ENCODE results near the gene STX7. TPM values are rescaled to one million over a fixed set of nuclear protein-coding genes. Genes with fewer than 3 reads are reported as not detected.

Gene STX7
- total RNA-seq, 2 experiments from 2014 or later, result 19.9 to 20.2 TPM

- Mint-ChIP-seq H3K4me3 (no peak overlapping the region), H3K9me3 (no peaks in the 10 kb centered on the region), H3K27ac (no peak overlapping the region), H3K27me3 (no peaks in the 10 kb centered on the region), H3K36me3 (ENCODE audit: low read depth) (peaks cover 26% of the 10 kb centered on the region), H3K4me1 (no peaks in the 10 kb centered on the region)
- POLR2A ChIA-PET, result no interaction called here
- no peak for DNase-seq
- CTCF ChIA-PET, result no interaction called here
Measured at GRCh38 chr6:132461958-132462357, 51.0 kb downstream of the STX7 start.

- Mint-ChIP-seq H3K27ac (no peak overlapping the region), H3K4me3 (no peak overlapping the region), H3K9me3 (no peaks in the 10 kb centered on the region), H3K27me3 (no peaks in the 10 kb centered on the region), H3K36me3 (ENCODE audit: low read depth) (peaks cover 34% of the 10 kb centered on the region), H3K4me1 (no peaks in the 10 kb centered on the region)
- DNase-seq, result no peak
- ChIA-PET CTCF (interaction anchor here (1.5 kb wide), 1 partner anchor 179 kb away, joined by 5 read pairs; no protein-coding TSS in a partner anchor), POLR2A (no interaction called here)
Measured at GRCh38 chr6:132459605-132459952, 53.3 kb downstream of the STX7 start.

DNA sequence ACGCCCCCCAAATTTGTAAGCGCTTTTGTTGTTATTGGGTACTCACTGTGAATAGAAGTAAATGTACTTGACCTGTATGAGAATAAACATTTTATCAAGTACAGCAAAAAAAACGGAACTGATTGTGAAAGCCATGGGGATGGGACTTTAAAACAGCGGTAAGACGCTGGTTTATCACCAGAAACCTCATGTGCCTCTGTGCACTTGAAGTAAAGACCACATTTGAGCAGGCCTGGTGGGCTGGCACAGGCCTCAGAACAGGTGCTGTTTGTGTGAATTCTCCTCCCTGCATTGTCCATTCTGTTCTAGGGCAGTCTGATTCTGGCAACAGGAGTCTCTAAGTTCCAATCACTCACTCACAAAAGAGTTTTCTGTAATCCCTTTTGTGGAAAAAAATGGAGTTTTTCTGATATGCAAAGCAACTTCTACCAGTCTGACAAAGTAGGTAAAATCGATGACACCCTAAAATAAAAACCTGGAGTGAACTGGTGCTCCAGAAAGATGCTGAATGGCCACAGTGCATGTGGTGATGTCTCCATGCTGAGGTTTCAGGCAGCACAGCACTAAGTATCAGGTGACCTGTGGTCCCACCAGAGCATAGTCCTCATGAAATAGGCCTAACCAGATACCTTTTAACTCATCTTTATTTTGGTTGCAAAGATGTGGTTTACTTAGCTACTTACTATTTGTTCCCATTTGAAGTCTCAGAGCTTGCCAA is 53.9 kb downstream of the STX7 start:
- Mint-ChIP-seq H3K27ac (no peak overlapping the region), H3K4me3 (no peak overlapping the region), H3K36me3 (ENCODE audit: low read depth) (peaks cover 33% of the 10 kb centered on the region), H3K27me3 (no peaks in the 10 kb centered on the region), H3K4me1 (no peaks in the 10 kb centered on the region), H3K9me3 (no peaks in the 10 kb centered on the region)
- no peak for DNase-seq
- ChIA-PET POLR2A (no interaction called here), CTCF (interaction anchor here (1.5 kb wide), 1 partner anchor 179 kb away, joined by 5 read pairs; no protein-coding TSS in a partner anchor)

GRCh38 chr6:132456700-132457143 is 56.2 kb downstream of the STX7 start:
- H3K27me3 Mint-ChIP-seq, result no peaks in the 10 kb centered on the region
- no peak overlapping the region for H3K4me3 Mint-ChIP-seq
- no peak overlapping the region for H3K27ac Mint-ChIP-seq
- DNase-seq, result no peak
- ChIA-PET POLR2A (no interaction called here), CTCF (interaction anchor here (1.3 to 1.5 kb wide), 2 partner anchors 9 to 29 kb away, joined by 3 read pairs; no protein-coding TSS in a partner anchor)
- H3K9me3 Mint-ChIP-seq, result no peaks in the 10 kb centered on the region
- peaks cover 26% of the 10 kb centered on the region for H3K36me3 Mint-ChIP-seq (ENCODE audit: low read depth)
- no peaks in the 10 kb centered on the region for H3K4me1 Mint-ChIP-seq

DNA sequence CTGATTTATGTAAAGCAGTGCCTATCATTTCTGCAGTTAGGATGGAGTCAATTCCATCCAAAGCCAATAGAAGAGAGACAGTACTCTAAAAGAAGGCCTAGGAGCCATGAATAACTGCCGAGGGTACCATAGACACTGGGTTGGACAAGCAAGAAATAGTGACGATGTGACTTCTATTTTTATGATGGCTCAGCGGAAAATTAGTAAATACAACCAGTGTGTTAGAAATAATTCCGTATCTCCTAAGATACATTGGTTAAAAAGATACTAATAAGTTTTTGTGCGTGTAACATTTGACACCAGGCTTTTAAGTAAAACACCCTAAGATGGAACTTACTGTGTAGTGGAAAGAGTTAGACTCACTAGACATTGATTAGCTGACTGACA is 66.1 kb downstream of the STX7 start:
- no peak for DNase-seq
- H3K36me3 Mint-ChIP-seq (ENCODE audit: low read depth), result peaks cover 5% of the 10 kb centered on the region
- no peak overlapping the region for H3K4me3 Mint-ChIP-seq
- POLR2A ChIA-PET, result interaction anchor here (0.8 kb wide), 1 partner anchor 167 kb away, joined by 3 read pairs; no protein-coding TSS in a partner anchor
- no peaks in the 10 kb centered on the region for H3K27me3 Mint-ChIP-seq
- no peak overlapping the region for H3K27ac Mint-ChIP-seq
- peaks cover 2% of the 10 kb centered on the region for H3K9me3 Mint-ChIP-seq
- CTCF ChIA-PET, result no interaction called here
- H3K4me1 Mint-ChIP-seq, result no peaks in the 10 kb centered on the region

DNA sequence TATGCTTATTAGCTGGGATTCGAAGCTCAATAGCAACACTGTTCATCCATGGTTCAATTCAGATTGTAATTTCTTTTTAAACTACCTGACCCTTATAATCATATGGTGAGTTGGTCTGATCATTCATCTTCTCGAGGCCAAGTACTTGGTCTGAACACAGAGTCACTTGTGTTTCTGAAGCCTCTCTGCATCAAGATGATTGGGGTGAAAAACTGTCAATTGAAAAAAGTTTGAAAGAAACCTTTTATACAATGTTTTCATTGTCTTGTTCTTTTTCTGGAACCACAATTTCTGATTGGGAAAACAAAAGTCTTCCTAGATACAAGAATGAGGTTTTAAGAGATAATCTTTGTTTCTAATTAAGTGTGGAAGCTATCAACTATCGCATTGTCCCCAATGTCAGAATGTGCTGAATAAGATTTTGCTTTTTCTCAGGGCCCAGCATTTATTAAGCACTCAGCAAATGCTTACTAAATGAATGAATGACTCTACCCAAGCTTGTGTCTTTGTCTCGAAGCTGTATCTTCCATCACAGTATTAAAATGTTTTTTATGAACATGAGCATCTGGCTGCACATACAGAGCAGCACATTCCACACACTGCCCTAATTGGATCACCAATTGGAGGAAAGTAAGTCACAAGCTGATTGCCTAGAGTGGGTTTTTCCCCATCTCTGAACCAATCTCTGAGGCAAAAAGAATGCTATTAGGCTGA is 66.6 kb downstream of the STX7 start:
- CTCF ChIA-PET, result interaction anchor here (0.5 kb wide), 1 partner anchor 352 kb away, joined by 3 read pairs; the partner anchor contains the start of gene SLC18B1
- DNase-seq, result no peak
- no peaks in the 10 kb centered on the region for H3K4me1 Mint-ChIP-seq

DNA sequence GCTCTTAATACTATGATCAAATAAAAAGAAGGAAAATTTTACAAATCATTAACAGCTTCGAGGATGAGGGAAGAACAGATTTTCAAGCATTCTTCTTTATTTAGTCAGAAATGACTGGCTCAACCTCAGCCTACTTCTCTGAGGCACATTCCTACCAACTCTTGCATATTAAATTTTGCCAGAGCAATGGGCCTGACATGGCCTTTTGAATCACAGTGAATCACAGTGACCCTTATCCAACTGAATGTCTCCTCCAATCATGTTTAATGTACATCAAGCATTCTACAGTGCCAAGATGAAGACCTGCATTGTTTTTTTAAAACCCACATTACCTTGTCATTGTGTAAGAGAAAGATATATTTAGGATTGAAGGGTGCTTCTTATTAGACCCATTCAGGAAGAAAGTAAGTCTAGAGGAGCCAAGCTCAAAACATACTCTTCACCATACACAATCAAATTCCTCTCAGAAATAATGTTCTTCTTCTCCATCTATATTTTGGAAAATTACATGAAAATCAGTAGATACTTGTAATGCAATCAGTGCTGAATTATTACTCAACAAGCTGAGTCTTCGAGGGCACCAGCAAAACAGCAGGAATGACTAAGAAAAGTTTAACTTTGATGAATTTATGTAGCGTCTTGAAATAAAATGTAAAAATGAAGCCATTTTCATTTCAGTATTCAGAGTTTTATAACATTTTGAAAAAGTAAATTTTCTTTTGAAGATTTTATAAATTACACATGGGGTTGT is 67.5 kb downstream of the STX7 start:
- DNase-seq, result no peak
- Mint-ChIP-seq H3K4me3 (no peak overlapping the region), H3K27ac (no peak overlapping the region), H3K9me3 (peaks cover 4% of the 10 kb centered on the region), H3K36me3 (ENCODE audit: low read depth) (peaks cover under 1% of the 10 kb centered on the region), H3K4me1 (no peaks in the 10 kb centered on the region), H3K27me3 (no peaks in the 10 kb centered on the region)
- POLR2A ChIA-PET, result no interaction called here
- CTCF ChIA-PET, result no interaction called here

More for the DNA sequence above, 66.6 kb downstream of the STX7 start:
- Mint-ChIP-seq H3K27me3 (no peaks in the 10 kb centered on the region), H3K36me3 (ENCODE audit: low read depth) (peaks cover 5% of the 10 kb centered on the region), H3K9me3 (peaks cover 4% of the 10 kb centered on the region), H3K27ac (no peak overlapping the region), H3K4me3 (no peak overlapping the region)
- POLR2A ChIA-PET, result no interaction called here

GRCh38 chr6:132443206-132443605 is 69.7 kb downstream of the STX7 start:
- POLR2A ChIA-PET, result no interaction called here
- Mint-ChIP-seq H3K27me3 (no peaks in the 10 kb centered on the region), H3K4me3 (no peak overlapping the region), H3K4me1 (no peaks in the 10 kb centered on the region), H3K27ac (no peak overlapping the region), H3K36me3 (ENCODE audit: low read depth) (no peaks in the 10 kb centered on the region), H3K9me3 (peaks cover 4% of the 10 kb centered on the region)
- CTCF ChIA-PET, result no interaction called here
- no peak for DNase-seq

- Mint-ChIP-seq H3K27me3 (peaks cover 8% of the 10 kb centered on the region), H3K36me3 (ENCODE audit: low read depth) (no peaks in the 10 kb centered on the region)
- CTCF ChIA-PET, result no interaction called here
Measured at GRCh38 chr6:132430110-132430509, 82.8 kb downstream of the STX7 start.

DNA sequence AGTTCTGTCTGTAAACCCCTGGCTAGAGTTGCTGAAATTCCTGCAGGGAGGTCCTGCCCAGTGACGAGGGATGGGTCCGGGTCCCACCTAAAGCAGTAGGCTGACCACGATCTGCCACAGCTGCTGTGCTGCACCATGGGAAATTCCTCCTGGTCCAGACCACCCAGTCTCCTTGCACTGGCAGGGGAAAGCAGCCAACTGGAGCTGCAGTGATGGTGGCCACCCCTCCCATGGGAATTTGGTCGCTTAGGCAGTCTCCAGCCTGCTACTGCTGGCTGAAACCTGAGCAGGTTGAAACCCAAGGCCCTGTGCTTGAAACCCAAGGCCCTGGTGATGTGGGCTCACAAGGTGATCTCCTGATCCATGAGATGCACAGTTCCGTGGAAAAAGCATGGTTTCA is 87.7 kb downstream of the STX7 start:
- ChIA-PET POLR2A (no interaction called here), CTCF (no interaction called here)
- peaks cover 7% of the 10 kb centered on the region for H3K27me3 Mint-ChIP-seq

More at GRCh38 chr6:132430110-132430509, 82.8 kb downstream of the STX7 start:
- DNase-seq, result no peak
- Mint-ChIP-seq H3K4me1 (no peaks in the 10 kb centered on the region), H3K4me3 (no peak overlapping the region), H3K27ac (no peak overlapping the region), H3K9me3 (no peaks in the 10 kb centered on the region)
- POLR2A ChIA-PET, result no interaction called here

DNA sequence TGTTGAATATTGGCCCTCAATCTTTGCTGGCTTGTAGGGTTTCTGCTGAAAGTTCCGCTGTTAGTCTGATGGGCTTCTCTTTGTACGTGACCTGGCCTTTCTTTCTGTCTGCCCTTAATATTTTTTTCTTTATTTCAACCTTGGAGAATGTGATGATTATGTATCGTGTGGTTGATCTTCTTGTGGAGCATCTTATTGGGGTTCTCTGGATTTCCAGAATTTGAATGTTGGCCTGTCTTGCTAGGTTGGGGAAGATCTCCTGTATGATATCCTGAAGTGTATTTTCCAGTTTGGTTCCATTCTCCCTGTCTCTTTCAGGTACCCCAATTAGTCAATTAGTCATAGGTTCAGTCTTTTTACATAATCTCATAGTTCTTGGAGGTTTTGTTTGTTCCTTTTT is 89.1 kb downstream of the STX7 start:
- no peaks in the 10 kb centered on the region for H3K36me3 Mint-ChIP-seq (ENCODE audit: low read depth)
- no peak for DNase-seq
- no peak overlapping the region for H3K27ac Mint-ChIP-seq
- POLR2A ChIA-PET, result no interaction called here
- H3K27me3 Mint-ChIP-seq, result peaks cover 7% of the 10 kb centered on the region
- no peak overlapping the region for H3K4me3 Mint-ChIP-seq
- H3K9me3 Mint-ChIP-seq, result peaks cover 4% of the 10 kb centered on the region
- H3K4me1 Mint-ChIP-seq, result no peaks in the 10 kb centered on the region
- CTCF ChIA-PET, result no interaction called here

More for the DNA sequence above, 87.7 kb downstream of the STX7 start:
- Mint-ChIP-seq H3K36me3 (ENCODE audit: low read depth) (no peaks in the 10 kb centered on the region), H3K27ac (no peak overlapping the region), H3K4me1 (no peaks in the 10 kb centered on the region), H3K4me3 (no peak overlapping the region), H3K9me3 (peaks cover 4% of the 10 kb centered on the region)
- no peak for DNase-seq

- Mint-ChIP-seq H3K4me1 (no peaks in the 10 kb centered on the region), H3K9me3 (peaks cover 4% of the 10 kb centered on the region), H3K36me3 (ENCODE audit: low read depth) (no peaks in the 10 kb centered on the region), H3K27ac (no peak overlapping the region), H3K4me3 (no peak overlapping the region), H3K27me3 (peaks cover 6% of the 10 kb centered on the region)
- CTCF ChIA-PET, result no interaction called here
- POLR2A ChIA-PET, result no interaction called here
- no peak for DNase-seq
Measured at GRCh38 chr6:132418235-132418965, 94.5 kb downstream of the STX7 start.

DNA sequence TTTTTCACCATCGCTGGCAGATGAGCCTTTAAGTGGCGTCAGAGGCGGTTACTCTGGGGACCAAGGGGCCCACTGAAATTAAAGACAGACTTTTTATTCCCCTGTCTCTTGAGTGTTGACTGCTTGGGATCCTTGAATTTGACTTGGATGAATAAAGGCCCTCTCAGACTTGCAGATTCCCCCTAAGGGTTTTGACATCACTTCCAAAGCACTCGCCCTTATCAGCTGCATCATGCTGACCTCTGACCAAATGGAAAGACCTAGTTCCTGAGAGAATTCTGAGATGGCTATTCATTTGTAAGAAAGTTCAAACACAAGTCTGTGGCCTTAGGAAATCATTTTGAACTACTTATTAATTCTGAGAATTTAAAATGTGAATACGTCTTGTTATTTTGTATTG is 98.2 kb downstream of the STX7 start:
- Mint-ChIP-seq H3K27me3 (peaks cover 12% of the 10 kb centered on the region), H3K36me3 (ENCODE audit: low read depth) (no peaks in the 10 kb centered on the region), H3K9me3 (no peaks in the 10 kb centered on the region), H3K4me3 (no peak overlapping the region), H3K4me1 (no peaks in the 10 kb centered on the region), H3K27ac (no peak overlapping the region)
- ChIA-PET POLR2A (no interaction called here), CTCF (no interaction called here)
- no peak for DNase-seq
